Activated T-helper 17 cell treated with anti-CD3 and anti-CD28 coated beads, Interleukin-2, amount 50 U/mL, for 72 hours (primary cell): ENCODE measurements around the gene CSTPP1. TPM values are rescaled to one million over a fixed set of nuclear protein-coding genes. Genes with fewer than 3 reads are reported as not detected.

Experiments
- ATAC-seq: fragments of 150-1000 bp; cut with Tn5 transposase; replicated peaks from 2 replicates; pipeline ENCODE4 v1.10.0; 2021; ENCODE audit warnings: mild to moderate bottlenecking, moderate library complexity
- H3K27ac Mint-ChIP-seq: one replicate; pipeline ENCODE4 v1.8.0; 2022; ENCODE audit warnings: mixed read lengths
- H3K27me3 Mint-ChIP-seq: one replicate; pipeline ENCODE4 v1.8.0; 2022; ENCODE audit warnings: mixed read lengths
- H3K36me3 Mint-ChIP-seq: one replicate; pipeline ENCODE4 v1.8.0; 2022; ENCODE audit warnings: low read depth, mild to moderate bottlenecking, mixed read lengths
- H3K4me1 Mint-ChIP-seq: one replicate; pipeline ENCODE4 v1.8.0; 2022; ENCODE audit warnings: mixed read lengths
- H3K4me3 Mint-ChIP-seq: one replicate; pipeline ENCODE4 v1.8.0; 2022; ENCODE audit warnings: mild to moderate bottlenecking, mixed read lengths
- H3K9me3 Mint-ChIP-seq: one replicate; pipeline ENCODE4 v1.8.0; 2022; ENCODE audit warnings: mixed read lengths
- total RNA-seq, 2 donors: library from RNA; stranded (reverse); gene quantifications; one replicate each; pipeline ENCODE4 v1.2.3, GENCODE V29; 2022

CSTPP1 gene, protein sequence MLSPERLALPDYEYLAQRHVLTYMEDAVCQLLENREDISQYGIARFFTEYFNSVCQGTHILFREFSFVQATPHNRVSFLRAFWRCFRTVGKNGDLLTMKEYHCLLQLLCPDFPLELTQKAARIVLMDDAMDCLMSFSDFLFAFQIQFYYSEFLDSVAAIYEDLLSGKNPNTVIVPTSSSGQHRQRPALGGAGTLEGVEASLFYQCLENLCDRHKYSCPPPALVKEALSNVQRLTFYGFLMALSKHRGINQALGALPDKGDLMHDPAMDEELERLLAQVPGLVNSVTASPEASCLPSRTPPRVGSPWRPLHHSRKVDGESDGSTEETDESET
- 10 to 100 TPM; 15.2 to 19.4 TPM for total RNA-seq

DNA sequence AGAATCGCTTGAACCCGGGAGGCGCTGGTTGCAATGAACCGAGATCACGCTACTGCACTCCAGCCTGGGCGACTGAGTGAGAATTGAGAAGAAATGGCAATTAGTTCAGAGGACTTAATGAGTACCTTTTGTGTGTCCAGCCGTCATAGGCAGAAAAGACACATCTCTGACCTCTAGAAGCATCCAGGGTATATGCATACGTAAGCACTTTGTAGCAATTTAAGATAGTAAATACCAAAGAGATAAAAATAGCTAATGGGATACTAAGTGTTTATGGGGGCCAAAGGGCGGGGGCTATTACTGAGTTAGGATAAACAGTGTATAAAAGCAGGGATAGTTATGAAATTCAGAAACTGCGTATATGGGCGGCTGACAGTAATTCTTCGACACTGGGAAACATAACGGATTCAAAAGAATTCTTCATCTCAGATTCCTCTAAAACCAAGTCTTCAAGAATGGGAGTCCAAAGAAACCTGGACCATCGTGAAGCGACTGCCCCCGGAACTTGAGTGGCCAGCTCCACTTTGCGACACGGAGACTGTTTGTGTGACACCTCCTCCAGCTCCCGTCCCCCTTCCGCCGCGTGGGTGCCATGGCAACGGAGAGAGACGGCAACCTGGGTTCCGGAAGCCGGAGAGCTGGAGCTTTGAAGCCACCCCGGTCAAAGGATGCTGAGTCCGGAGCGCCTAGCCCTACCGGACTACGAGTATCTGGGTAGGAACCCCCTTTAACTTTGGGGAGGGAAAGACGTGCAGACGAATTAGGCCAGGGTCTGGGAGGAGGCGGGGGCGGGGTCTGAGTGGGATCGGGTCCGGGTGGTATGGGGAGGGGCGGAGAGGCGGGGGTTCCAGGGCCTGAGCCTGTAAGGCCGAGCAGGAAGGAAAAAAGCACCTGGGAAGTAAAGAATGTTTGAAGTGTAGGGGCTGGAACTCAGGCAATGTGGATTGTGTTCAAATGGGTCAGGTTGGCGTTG is at the start of gene CSTPP1:
TSS of gene CSTPP1 (plus strand) at position 624 of the 973 bp plus-strand sequence. CDS start at position 669, 45 bp downstream.
- Mint-ChIP-seq H3K36me3 (peaks cover 11% of the 10 kb centered on the region), H3K27ac (peak within 1 kb of the TSS; percentile 90), H3K9me3 (no peaks in the 10 kb centered on the region), H3K4me1 (peaks cover 15% of the 10 kb centered on the region), H3K4me3 (peak within 1 kb of the TSS; percentile 87), H3K27me3 (peaks cover 5% of the 10 kb centered on the region)
- peak; percentile 99 for ATAC-seq

DNA sequence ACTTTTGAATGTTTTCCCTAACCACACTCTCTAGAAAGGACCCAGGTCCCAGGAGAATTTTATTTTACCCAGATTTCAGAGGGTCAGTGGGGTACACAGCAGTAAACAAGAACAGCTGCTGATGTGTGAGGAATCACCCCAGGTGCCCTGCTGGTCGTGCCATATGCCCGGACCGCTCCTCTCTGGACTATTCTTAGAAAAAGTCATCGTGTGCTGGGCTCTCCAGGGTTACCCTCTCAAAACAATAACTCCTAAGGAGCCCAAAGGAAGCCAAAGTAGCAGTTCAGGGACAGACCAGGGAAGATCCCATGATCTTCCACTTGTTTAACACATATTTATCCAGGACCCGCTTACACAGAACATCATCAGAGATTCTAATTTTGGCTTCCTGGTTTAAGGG is 47.9 kb upstream of the CSTPP1 start:
- no peak for ATAC-seq

DNA sequence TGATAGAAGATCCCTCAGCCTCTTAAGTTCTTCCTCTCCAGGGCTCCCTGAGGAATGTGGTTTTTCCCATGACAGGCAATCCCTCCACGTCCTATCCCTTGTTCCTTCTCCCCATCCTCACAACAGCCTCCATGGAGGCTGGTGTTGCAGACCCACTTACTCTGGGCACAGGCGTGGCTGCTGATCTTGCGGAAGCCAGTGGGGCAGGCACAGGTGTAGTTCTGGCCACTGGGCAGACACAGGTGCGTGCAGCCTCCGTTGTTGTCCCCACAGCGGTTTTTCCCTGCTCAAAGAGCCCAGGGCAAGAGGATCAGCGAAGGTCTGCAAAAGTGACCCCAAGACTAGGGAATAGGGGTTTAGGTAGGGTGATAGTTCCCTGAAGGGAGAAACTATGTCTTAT is 47.3 kb upstream of the CSTPP1 start:
- Mint-ChIP-seq H3K36me3 (no peaks in the 10 kb centered on the region), H3K27me3 (peaks cover 7% of the 10 kb centered on the region), H3K4me3 (no peak overlapping the region), H3K27ac (no peak overlapping the region), H3K4me1 (no peaks in the 10 kb centered on the region), H3K9me3 (no peaks in the 10 kb centered on the region)
- no peak for ATAC-seq

More for the DNA sequence above, 47.9 kb upstream of the CSTPP1 start:
- Mint-ChIP-seq H3K27me3 (peaks cover 11% of the 10 kb centered on the region), H3K9me3 (no peaks in the 10 kb centered on the region), H3K27ac (no peak overlapping the region), H3K4me3 (no peak overlapping the region), H3K4me1 (no peaks in the 10 kb centered on the region), H3K36me3 (no peaks in the 10 kb centered on the region)

DNA sequence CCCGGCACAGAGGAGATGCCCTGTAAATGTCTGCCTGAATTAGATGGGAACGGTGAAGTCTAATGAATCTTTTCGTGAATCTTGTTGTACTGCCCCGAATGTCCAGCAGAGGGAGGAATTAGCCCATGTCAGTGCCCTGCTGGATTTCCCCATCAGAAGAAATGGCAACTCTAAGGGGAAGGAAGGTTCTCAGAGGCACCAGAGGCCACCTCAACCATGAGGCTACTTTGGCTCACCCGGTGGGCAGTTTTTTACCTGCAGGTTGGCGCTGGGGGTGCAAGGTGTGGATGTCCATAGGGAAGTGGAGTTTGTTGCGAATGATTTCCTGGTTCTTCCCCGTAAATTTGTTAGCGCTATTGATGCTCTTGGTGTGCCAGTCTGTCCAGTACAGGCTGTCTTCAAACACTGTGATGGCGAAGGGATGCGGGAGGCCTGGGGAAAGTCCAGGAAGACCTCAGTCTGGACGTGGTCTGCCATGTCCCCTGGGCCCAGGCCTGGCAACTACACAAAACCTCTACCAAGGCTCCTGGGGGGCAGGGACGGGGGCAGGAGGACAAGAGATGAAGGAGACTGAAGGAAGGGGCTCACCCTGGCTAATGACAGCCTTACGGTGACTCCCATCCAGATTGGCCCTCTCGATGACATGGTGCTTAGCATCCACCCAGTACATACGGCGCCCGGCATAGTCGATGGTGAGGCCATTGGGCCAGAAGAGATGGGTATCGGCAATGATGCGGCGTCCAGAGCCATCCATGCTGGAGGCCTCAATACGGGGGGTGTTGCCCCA is 46.7 kb upstream of the CSTPP1 start:
- Mint-ChIP-seq H3K27me3 (peaks cover 7% of the 10 kb centered on the region), H3K36me3 (no peaks in the 10 kb centered on the region), H3K27ac (peak overlapping the region; percentile 6), H3K4me3 (no peak overlapping the region), H3K4me1 (no peaks in the 10 kb centered on the region), H3K9me3 (no peaks in the 10 kb centered on the region)
- peak; percentile 80 for ATAC-seq

DNA sequence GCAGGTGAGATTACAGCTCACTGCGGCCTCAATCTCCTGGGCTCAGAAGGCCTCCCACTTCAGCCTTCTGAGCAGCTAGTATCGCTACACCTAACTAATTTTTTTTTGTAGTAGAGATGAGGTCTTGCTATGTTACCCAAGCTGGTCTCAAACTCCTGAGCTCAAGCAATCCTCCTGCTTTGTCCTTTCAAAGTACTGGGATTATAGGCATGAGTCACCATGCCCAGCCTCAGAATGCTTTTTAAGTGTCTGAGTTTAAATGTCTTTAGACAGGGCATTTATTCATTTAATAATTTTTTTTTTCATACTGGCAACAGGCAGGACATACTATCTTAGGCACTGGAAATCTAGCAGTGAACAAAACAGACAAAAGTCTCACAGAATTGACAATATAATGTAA is 45.9 kb upstream of the CSTPP1 start:
- no peaks in the 10 kb centered on the region for H3K9me3 Mint-ChIP-seq

DNA sequence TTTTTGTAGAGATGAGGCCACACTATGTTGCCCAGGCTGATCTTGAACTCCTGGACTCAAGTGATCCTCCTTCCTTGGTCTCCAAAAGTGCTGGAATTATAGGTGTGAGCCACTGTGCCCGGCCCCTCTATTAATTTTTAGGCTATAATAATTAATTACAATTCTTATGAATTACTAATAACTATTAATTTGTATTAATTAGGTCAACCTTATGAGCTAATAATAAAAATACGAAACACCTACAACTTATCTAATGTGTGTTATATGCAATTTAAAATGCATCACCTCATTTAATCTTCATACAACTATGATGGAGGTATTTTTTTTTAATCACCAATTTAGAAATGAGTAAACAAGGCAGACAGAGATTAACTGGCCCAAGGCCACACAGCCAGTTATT is 44.5 kb upstream of the CSTPP1 start:
- no peak for ATAC-seq

More for the DNA sequence above, 45.9 kb upstream of the CSTPP1 start:
- ATAC-seq: no peak
- H3K27me3 Mint-ChIP-seq: peaks cover 7% of the 10 kb centered on the region
- H3K4me3 Mint-ChIP-seq: no peak overlapping the region
- H3K4me1 Mint-ChIP-seq: no peaks in the 10 kb centered on the region
- peak overlapping the region; percentile 6 for H3K27ac Mint-ChIP-seq
- H3K36me3 Mint-ChIP-seq: no peaks in the 10 kb centered on the region

DNA sequence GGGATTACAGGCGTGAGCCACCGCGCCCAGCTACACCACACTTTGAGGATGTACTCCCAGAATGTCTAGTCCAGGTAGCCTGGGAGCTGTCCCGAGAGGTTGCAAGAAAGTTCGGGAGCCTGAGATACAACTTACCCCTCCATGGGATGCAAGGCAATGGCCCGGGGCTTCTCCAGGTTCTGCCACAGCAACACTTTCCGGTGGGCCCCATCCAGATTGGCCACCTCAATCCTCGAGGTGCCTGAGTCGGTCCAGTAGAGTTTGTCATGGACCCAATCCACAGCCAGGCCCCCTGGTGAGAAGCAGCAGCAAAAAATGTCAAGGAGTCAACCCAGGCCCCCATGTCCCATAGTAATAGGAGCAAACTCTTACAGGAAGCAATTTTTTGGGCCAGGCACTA is 43.7 kb upstream of the CSTPP1 start:
- Mint-ChIP-seq H3K27ac (no peak overlapping the region), H3K4me3 (no peak overlapping the region), H3K4me1 (no peaks in the 10 kb centered on the region), H3K36me3 (no peaks in the 10 kb centered on the region), H3K9me3 (no peaks in the 10 kb centered on the region), H3K27me3 (no peaks in the 10 kb centered on the region)
- ATAC-seq: no peak

More for the DNA sequence above, 44.5 kb upstream of the CSTPP1 start:
- Mint-ChIP-seq H3K4me1 (no peaks in the 10 kb centered on the region), H3K27me3 (peaks cover 1% of the 10 kb centered on the region), H3K27ac (no peak overlapping the region), H3K4me3 (no peak overlapping the region), H3K36me3 (no peaks in the 10 kb centered on the region), H3K9me3 (no peaks in the 10 kb centered on the region)

DNA sequence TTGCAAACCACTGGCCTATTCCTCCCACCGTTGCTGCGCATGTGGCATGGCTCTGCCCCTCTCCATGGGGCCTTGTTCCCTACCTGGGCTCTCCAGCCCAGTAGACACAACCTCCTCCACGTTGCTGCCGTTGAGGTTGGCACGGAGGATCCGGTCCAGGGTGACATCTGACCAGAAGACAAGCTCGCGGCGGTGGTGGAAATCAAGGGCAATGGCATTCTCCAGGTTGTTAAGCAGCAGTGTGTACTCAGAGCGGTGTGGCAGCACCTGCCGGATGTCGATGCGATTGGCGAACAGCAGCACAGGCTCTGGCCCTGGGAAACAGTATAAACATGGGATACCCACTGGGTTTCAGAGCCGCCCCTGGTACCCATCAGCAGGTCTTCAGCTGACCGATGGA is 42.1 kb upstream of the CSTPP1 start:
- no peaks in the 10 kb centered on the region for H3K27me3 Mint-ChIP-seq
- no peak overlapping the region for H3K4me3 Mint-ChIP-seq
- H3K9me3 Mint-ChIP-seq: no peaks in the 10 kb centered on the region
- no peak for ATAC-seq
- no peak overlapping the region for H3K27ac Mint-ChIP-seq
- H3K4me1 Mint-ChIP-seq: no peaks in the 10 kb centered on the region
- no peaks in the 10 kb centered on the region for H3K36me3 Mint-ChIP-seq

DNA sequence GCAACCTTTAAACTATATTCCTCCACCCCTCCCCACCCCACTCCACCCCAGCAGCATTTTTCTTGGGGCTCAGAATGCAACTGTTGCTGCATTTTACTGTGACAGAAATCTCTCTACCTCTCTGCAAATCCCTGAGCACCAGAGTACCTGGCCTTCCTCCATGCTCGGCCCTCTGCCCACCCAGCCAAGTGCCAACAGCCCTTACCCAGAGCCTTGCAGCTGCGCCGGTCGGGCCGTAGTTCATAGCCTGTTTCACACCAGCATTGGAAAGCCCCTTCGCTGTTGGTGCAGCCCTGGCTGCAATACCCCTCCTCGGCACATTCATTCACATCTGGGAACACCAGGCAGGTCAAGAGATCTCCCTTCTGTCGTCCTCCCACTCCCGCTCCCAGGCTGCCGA is 41.6 kb upstream of the CSTPP1 start:
- H3K27ac Mint-ChIP-seq: no peak overlapping the region
- H3K4me1 Mint-ChIP-seq: no peaks in the 10 kb centered on the region
- no peaks in the 10 kb centered on the region for H3K36me3 Mint-ChIP-seq
- H3K9me3 Mint-ChIP-seq: no peaks in the 10 kb centered on the region
- ATAC-seq: no peak
- no peak overlapping the region for H3K4me3 Mint-ChIP-seq
- no peaks in the 10 kb centered on the region for H3K27me3 Mint-ChIP-seq

DNA sequence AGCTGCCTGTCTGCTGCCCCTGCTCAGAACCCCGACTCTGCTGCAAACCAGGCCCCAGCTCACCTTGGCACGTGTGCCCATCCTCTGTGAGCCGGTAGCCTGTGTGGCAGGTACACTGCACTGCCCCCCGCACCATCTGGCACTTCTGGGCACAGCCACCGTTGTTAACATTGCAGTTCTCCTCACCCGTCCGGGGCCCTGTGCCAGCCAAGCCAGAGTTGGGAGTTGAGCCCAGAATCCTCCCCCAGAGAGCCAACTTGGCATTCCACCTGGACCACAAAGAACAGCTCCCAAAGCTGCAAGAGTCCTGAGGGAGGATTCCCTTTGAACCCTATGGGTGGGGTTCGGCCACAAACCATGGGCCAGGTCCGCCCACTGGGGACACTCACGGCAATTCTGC is 40.7 kb upstream of the CSTPP1 start:
- Mint-ChIP-seq H3K4me1 (no peaks in the 10 kb centered on the region), H3K4me3 (no peak overlapping the region), H3K27me3 (no peaks in the 10 kb centered on the region), H3K36me3 (no peaks in the 10 kb centered on the region), H3K27ac (no peak overlapping the region), H3K9me3 (no peaks in the 10 kb centered on the region)
- no peak for ATAC-seq

DNA sequence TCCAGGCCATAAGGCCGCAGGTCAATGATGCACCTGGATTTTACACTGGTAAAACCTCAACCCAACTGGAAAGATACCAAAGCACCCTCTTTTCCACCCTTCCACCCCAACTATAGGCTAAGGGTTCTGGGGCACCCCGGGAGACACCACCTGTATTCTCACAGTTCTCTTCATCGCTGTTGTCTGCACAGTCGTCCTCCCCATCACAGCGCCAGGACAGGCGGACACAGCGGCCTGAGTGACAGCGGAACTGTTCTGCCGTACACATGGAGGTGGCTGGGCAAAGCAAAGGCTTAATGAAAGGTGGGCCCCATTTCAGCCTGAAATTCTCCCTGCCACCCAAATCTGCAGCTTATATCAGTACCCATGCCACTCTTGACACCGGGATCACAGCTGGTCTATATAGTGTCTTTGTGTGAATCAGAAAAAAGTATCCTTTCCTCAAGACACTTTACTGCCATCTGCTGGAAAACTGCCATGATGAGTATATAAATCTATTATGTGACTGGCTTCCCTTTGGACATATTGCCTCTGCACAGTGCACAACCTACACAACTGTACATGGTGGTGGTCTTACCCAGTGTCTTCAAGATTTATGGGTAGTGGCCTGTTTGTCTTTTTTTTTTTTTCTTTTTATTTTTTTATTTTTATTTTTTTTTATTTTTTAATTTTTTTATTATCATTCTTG is 39.7 kb upstream of the CSTPP1 start:
- no peaks in the 10 kb centered on the region for H3K27me3 Mint-ChIP-seq
- ATAC-seq: peak; percentile 42
- no peak overlapping the region for H3K4me3 Mint-ChIP-seq
- no peak overlapping the region for H3K27ac Mint-ChIP-seq
- H3K36me3 Mint-ChIP-seq: no peaks in the 10 kb centered on the region
- no peaks in the 10 kb centered on the region for H3K4me1 Mint-ChIP-seq
- no peaks in the 10 kb centered on the region for H3K9me3 Mint-ChIP-seq

DNA sequence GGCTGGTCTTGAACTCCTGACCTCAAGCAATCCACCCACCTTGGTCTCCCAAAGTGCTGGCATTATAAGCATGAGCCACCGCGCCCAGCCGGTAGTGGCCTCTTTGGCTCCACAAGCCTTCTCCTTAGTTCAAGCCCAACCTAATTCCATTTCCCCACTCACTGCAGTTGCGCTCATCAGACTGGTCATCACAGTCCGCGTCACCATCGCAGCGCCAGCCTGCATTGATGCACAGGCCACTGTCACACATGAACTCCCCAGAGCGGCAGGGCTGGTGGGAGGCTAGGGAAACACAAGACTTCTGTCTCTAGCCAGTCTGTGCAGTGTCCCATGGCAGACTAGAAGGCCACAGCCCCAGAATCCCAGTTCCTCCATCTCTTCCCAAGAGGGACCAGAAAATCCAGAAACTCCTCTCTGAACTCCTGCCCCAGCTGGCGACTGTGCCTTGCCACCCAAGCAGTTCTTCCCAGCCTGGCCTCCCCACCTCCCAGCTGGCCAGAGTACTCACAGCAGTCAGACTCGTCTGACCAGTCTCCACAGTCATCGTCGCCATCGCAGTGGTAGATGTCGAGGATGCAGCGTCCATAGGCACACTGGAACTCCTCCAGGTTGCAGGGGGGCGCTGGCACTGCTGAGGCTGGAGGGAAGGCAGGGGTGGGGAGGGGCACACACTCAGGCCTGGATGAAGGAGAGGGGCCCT is 38.0 kb upstream of the CSTPP1 start:
- H3K27me3 Mint-ChIP-seq: peaks cover 3% of the 10 kb centered on the region
- H3K9me3 Mint-ChIP-seq: no peaks in the 10 kb centered on the region
- no peaks in the 10 kb centered on the region for H3K36me3 Mint-ChIP-seq
- H3K27ac Mint-ChIP-seq: no peak overlapping the region
- no peak for ATAC-seq
- H3K4me3 Mint-ChIP-seq: no peak overlapping the region
- no peaks in the 10 kb centered on the region for H3K4me1 Mint-ChIP-seq

DNA sequence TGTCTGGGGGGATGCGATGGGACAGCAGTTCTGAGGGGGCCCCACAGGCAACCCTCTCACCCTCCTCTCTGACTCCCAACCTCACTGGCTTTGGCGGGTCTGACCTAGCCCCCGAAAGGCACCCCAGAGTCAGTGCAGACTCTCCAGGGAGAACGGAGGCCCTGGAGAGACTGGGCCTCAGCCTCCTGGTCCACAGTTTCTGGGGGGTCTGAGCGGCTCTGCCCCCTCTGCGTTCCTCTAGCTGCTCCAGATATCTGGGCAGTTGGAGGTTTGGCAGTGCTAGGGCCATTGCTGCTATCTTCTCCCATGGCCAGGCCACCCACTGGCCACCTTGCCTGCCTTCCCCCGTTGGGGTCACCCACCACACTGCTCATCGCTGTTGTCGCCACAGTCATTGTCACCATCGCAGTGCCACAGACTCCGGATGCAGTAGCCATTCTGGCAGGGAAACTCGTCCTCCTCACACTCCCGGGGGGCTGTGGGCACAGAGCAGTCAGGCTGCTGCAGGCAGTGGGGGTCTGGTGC is 37.0 kb upstream of the CSTPP1 start:
- no peaks in the 10 kb centered on the region for H3K36me3 Mint-ChIP-seq
- H3K4me3 Mint-ChIP-seq: no peak overlapping the region
- ATAC-seq: no peak
- no peak overlapping the region for H3K27ac Mint-ChIP-seq
- no peaks in the 10 kb centered on the region for H3K4me1 Mint-ChIP-seq
- no peaks in the 10 kb centered on the region for H3K9me3 Mint-ChIP-seq
- H3K27me3 Mint-ChIP-seq: peaks cover 3% of the 10 kb centered on the region
